Liver (tissue), 9 donors: ENCODE measurements around the gene LOXL3. TPM values are rescaled to one million over a fixed set of nuclear protein-coding genes. Genes with fewer than 3 reads are reported as not detected.

Source experiments
- DNase-seq: peaks from one replicate; pipeline ENCODE4 v3.0.0-alpha.2; 2017; ENCODE audit warnings: low spot score
- H3K27ac ChIP-seq, 2 donors: one replicate each; pipeline ENCODE4 v1.7.0; 2013; ENCODE audit warnings: inconsistent platforms in 2 of 2, low read length in 2 of 2, control low read depth in 1 of 2, low read depth in 1 of 2, mild to moderate bottlenecking in 1 of 2
- H3K27me3 ChIP-seq, 4 donors: one replicate each; pipeline versions ENCODE4 v1.6.1 to v1.7.0; 2013; ENCODE audit warnings: low read length in 3 of 4, inconsistent platforms in 1 of 4, mild to moderate bottlenecking in 1 of 4, moderate library complexity in 1 of 4; ENCODE audit not compliant: control insufficient read depth in 4 of 4, insufficient read depth in 4 of 4
- H3K36me3 ChIP-seq, 4 donors: one replicate each; pipeline versions ENCODE4 v1.6.1 to v1.7.0; 2013; ENCODE audit warnings: low read length in 3 of 4, mild to moderate bottlenecking in 3 of 4, low read depth in 1 of 4, moderate library complexity in 1 of 4; ENCODE audit not compliant: control insufficient read depth in 4 of 4, insufficient read depth in 3 of 4
- H3K4me1 ChIP-seq, 4 donors: one replicate each; pipeline versions ENCODE4 v1.6.1 to v1.7.0; 2013; ENCODE audit warnings: low read length in 3 of 4, mild to moderate bottlenecking in 3 of 4, moderate library complexity in 1 of 4; ENCODE audit not compliant: control insufficient read depth in 4 of 4, insufficient read depth in 4 of 4
- H3K4me3 ChIP-seq, 3 donors: one replicate each; pipeline versions ENCODE4 v1.6.1 to v1.7.0; 2013; ENCODE audit warnings: low read length in 3 of 3, control low read depth in 1 of 3, low read depth in 1 of 3, mild to moderate bottlenecking in 1 of 3
- H3K9ac ChIP-seq, 2 donors: one replicate each; pipeline ENCODE4 v1.7.0; 2013; ENCODE audit warnings: low read length in 2 of 2, mild to moderate bottlenecking in 2 of 2, moderate library complexity in 2 of 2, control low read depth in 1 of 2, low read depth in 1 of 2
- H3K9me3 ChIP-seq, 4 donors: one replicate each; pipeline versions ENCODE4 v1.6.1 to v1.7.0; 2013; ENCODE audit warnings: low read length in 3 of 4; ENCODE audit not compliant: control insufficient read depth in 4 of 4
- ATF3 ChIP-seq: IDR thresholded peaks from 2 replicates; pipeline ENCODE4 v1.6.1; 2016; ENCODE audit warnings: antibody characterized with exemption
- CTCF ChIP-seq: fragments of 150-350 bp; IDR thresholded peaks from 2 replicates; pipeline ENCODE4 v1.5.1; 2017; ENCODE audit warnings: improper control_type of control experiment, low read depth, low read length; ENCODE audit not compliant: missing input control
- EGR1 ChIP-seq, 2 donors: IDR thresholded peaks; 2 replicates each; pipeline ENCODE4 v1.6.1; 2016 to 2018; ENCODE audit warnings: antibody characterized with exemption in 2 of 2, low read depth in 2 of 2
- FOXA1 ChIP-seq: IDR thresholded peaks from 2 replicates; pipeline ENCODE4 v1.6.1; 2016; ENCODE audit warnings: antibody characterized with exemption
- FOXA2 ChIP-seq: IDR thresholded peaks from 2 replicates; pipeline ENCODE4 v1.6.1; 2016; ENCODE audit warnings: antibody characterized with exemption
- GABPA ChIP-seq, 2 donors: IDR thresholded peaks in 1 of 2; conservative IDR thresholded peaks in 1 of 2; 2 replicates each; pipeline ENCODE4 v1.6.1; 2016; ENCODE audit warnings: antibody characterized with exemption in 2 of 2, mild to moderate bottlenecking in 1 of 2, moderate library complexity in 1 of 2
- HNF4A ChIP-seq, 2 donors: conservative IDR thresholded peaks; 2 replicates each; pipeline ENCODE4 v1.6.1; 2016; ENCODE audit warnings: antibody characterized with exemption in 2 of 2, mild to moderate bottlenecking in 2 of 2
- HNF4G ChIP-seq: IDR thresholded peaks from 2 replicates; pipeline ENCODE4 v1.6.1; 2016; ENCODE audit warnings: antibody characterized with exemption
- JUND ChIP-seq, 2 donors: IDR thresholded peaks; 2 replicates each; pipeline ENCODE4 v1.6.1; 2016; ENCODE audit warnings: antibody characterized with exemption in 2 of 2
- MAX ChIP-seq: IDR thresholded peaks from 2 replicates; pipeline ENCODE4 v1.6.1; 2016; ENCODE audit warnings: antibody characterized with exemption
- NR2F2 ChIP-seq: IDR thresholded peaks from 2 replicates; pipeline ENCODE4 v1.6.1; 2016; ENCODE audit warnings: antibody characterized with exemption
- RAD21 ChIP-seq, 2 donors: IDR thresholded peaks; 2 replicates each; pipeline ENCODE4 v1.6.1; 2016; ENCODE audit warnings: antibody characterized with exemption in 2 of 2, mild to moderate bottlenecking in 2 of 2
- REST ChIP-seq: IDR thresholded peaks from 2 replicates; pipeline ENCODE4 v1.6.1; 2016; ENCODE audit warnings: antibody characterized with exemption, mild to moderate bottlenecking
- RXRA ChIP-seq, 2 donors: IDR thresholded peaks; 2 replicates each; pipeline ENCODE4 v1.6.1; 2017 to 2018; ENCODE audit warnings: antibody characterized with exemption in 2 of 2, mild to moderate bottlenecking in 1 of 2
- SP1 ChIP-seq: IDR thresholded peaks from 2 replicates; pipeline ENCODE4 v1.6.1; 2018; ENCODE audit warnings: antibody characterized with exemption, mild to moderate bottlenecking
- TAF1 ChIP-seq: conservative IDR thresholded peaks from 2 replicates; pipeline ENCODE4 v1.6.1; 2016; ENCODE audit warnings: antibody characterized with exemption, mild to moderate bottlenecking
- YY1 ChIP-seq: IDR thresholded peaks from 2 replicates; pipeline ENCODE4 v1.6.1; 2016; ENCODE audit warnings: antibody characterized with exemption, mild to moderate bottlenecking
- ZBTB33 ChIP-seq: IDR thresholded peaks from 2 replicates; pipeline ENCODE4 v1.6.1; 2016; ENCODE audit warnings: antibody characterized with exemption
- WGBS: extraction: QIAGEN DNeasy Blood & Tissue Kit; methylation state at CpG from one replicate; pipeline ENCODE4 v1.1.7; 2013; 5-methylcytosine and 5-hydroxymethylcytosine counted together
- polyA plus RNA-seq, 2 donors: library from polyadenylated mRNA; stranded (reverse) in 1 of 2; unstranded in 1 of 2; fragments of 200-250 nt in 1 of 2; fragments of >200 nt in 1 of 2; fragmentation: Nextera tagmentation in 1 of 2; extraction: Ambion mirVana in 1 of 2; gene quantifications; one replicate each; pipeline versions ENCODE4 v1.2.1 to v1.2.3, GENCODE V29; 2013 to 2015
- total RNA-seq, 2 donors: library from RNA; depleted of rRNA; stranded (reverse); fragments of >200 nt; gene quantifications; one replicate each; pipeline ENCODE4 v1.2.3, GENCODE V29; 2014
- donor health status: healthy.
- donor health status: healthy.
- donor health status: healthy.
- donor health status: healthy.
- donor health status: healthy.

Gene LOXL3
- total and polyA plus RNA-seq, 4 donors = 0.31 to 2.8 (median 1.3) TPM

GRCh38 chr2:74525717-74526648 lies 27.8 kb downstream of the LOXL3 start, which contains the start of gene DQX1:
DQX1 (minus strand) TSS chr2:74526231; CDS start chr2:74525729, 502 bp downstream.
- WGBS = 85% methylated on average over 11 of the region's 11 CpGs
- Histone ChIP-seq H3K9me3 (no peaks in the 10 kb centered on the region), H3K27me3 (no peaks in the 10 kb centered on the region), H3K36me3 (peaks cover 9 to 20% (median 17%) of the 10 kb centered on the region in 4 donors), H3K4me3 (no peak within 1 kb of the TSS), H3K27ac (no peak within 1 kb of the TSS), H3K4me1 (peaks cover 8 to 22% (median 16%) of the 10 kb centered on the region in 4 donors), H3K9ac (no peak within 1 kb of the TSS)
- DNase-seq = no peak
- TF ChIP-seq NR2F2 (no peak), EGR1 (IDR thresholded peaks at IDR 0.05; ENCODE audit: low read depth in 2 of 2) (no peak), SP1 (no peak), JUND (IDR thresholded peaks at IDR 0.05) (no peak), TAF1 (no peak), ZBTB33 (no peak), RAD21 (IDR thresholded peaks at IDR 0.05) (no peak), MAX (no peak), FOXA2 (no peak)

GRCh38 chr2:74524955-74525716 lies 28.6 kb downstream of the LOXL3 start:
- Histone ChIP-seq H3K9me3 (no peaks in the 10 kb centered on the region), H3K4me1 (peaks cover 6 to 16% (median 11%) of the 10 kb centered on the region in 4 donors), H3K36me3 (peaks cover 9 to 20% (median 17%) of the 10 kb centered on the region in 4 donors), H3K4me3 (no peak overlapping the region), H3K27ac (no peak overlapping the region), H3K27me3 (peaks cover 0 to 1% (median 0%) of the 10 kb centered on the region in 4 donors), H3K9ac (no peak overlapping the region)
- 95% methylated on average over 10 of the region's 10 CpGs for WGBS
- no peak for TF ChIP-seq HNF4G
- TF ChIP-seq ATF3 = no peak
- TF ChIP-seq CTCF = no peak
- TF ChIP-seq RXRA (IDR thresholded peaks at IDR 0.05) = no peak
- TF ChIP-seq JUND (IDR thresholded peaks at IDR 0.05) = no peak
- TF ChIP-seq SP1 = no peak
- TF ChIP-seq YY1 = no peak
- TF ChIP-seq TAF1 = no peak
- TF ChIP-seq FOXA2 = no peak
- TF ChIP-seq EGR1 (IDR thresholded peaks at IDR 0.05; ENCODE audit: low read depth in 2 of 2) = no peak
- no peak for TF ChIP-seq GABPA (IDR thresholded peaks at IDR 0.05 in 1 of 2, conservative IDR thresholded peaks at IDR 0.05 in 1 of 2)
- no peak for TF ChIP-seq ZBTB33
- no peak for TF ChIP-seq NR2F2
- TF ChIP-seq REST = no peak
- TF ChIP-seq FOXA1 = no peak
- TF ChIP-seq MAX = no peak
- TF ChIP-seq RAD21 (IDR thresholded peaks at IDR 0.05) = no peak
- TF ChIP-seq HNF4A (conservative IDR thresholded peaks at IDR 0.05) = no peak
- DNase-seq = no peak
